Smooth muscle cell of the coronary artery (primary cell): Measurements from ENCODE around the gene GPX2. TPM values are rescaled to one million over a fixed set of nuclear protein-coding genes. Genes with fewer than 3 reads are reported as not detected.

ENCODE experiments used
- total RNA-seq: library from RNA; depleted of rRNA; stranded (reverse); fragments of >200 nt; gene quantifications from 2 replicates; pipeline ENCODE4 v1.2.3, GENCODE V29; 2014; ENCODE audit warnings: low replicate concordance

GPX2 gene
- not detected in 2 replicates for total RNA-seq

DNA sequence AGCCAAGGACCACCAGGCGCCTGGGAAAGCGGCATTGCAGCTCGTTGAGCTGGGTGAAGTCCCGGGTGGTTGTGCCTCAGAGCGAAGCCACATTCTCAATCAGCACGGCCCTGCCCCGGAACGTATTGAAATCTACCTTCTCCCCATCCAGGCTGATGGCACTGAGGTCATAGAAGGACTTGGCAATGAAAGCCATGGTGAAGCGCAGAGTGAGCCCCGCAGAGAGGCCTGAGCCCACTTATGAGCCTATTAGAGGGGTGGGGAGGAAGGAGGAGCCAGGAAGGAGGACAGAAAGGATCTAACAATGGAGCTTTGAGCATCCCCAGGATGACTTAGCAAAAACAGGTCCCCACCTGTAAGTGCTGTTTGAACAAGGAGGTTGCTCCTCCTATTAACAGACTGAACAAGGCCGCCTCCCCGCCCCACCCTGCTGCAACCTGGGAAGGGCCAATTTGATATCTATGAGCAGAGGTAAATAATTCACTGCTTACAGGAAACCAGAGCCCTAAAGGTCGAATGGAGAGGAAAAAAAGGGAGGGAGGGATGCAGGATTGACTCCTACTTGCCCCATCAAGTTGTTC, at the start of gene GPX2:
GPX2 (minus strand) TSS at position 215 of the 581 bp plus-strand sequence; CDS start at position 196, 19 bp downstream.

DNA sequence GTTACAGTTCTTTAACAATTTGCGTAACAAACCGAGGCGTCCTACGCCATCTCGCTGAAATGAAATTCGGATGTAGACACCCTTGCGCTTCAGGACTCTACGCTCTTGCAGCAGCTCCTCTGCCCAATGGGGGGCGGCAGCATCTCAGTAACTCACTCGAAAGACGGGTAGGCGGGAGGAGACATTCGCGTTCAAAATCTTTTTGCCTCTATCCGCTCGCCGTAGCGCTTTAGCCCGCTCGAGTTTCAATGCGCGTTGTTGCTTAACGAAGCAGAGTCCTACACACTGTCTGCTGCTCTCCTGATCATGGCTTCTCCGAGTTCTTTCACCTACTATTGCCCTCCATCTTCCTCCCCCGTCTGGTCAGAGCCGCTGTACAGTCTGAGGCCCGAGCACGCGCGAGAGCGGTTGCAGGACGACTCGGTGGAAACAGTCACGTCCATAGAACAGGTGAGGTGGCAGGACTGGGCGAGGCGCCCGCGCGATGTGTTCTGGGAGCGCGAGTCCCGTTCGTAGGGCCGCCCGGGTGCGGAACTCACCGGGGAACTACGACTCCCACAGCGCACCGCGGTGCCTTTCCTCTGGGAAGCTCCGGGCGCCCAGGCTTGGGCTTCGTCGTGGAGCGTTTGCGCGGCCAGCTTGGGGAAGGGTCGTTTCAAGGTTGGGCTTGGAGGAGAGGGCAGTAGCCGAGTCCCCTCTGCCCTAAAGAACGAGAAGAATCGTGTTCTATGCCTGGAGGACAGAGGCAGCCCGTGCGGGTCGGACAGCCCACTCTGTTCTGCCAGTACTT, 44.3 kb upstream of the GPX2 start, which contains the start of gene FNTB:
FNTB (plus strand) TSS at position 248 of the 790 bp plus-strand sequence; CDS start at position 307, 59 bp downstream.

DNA sequence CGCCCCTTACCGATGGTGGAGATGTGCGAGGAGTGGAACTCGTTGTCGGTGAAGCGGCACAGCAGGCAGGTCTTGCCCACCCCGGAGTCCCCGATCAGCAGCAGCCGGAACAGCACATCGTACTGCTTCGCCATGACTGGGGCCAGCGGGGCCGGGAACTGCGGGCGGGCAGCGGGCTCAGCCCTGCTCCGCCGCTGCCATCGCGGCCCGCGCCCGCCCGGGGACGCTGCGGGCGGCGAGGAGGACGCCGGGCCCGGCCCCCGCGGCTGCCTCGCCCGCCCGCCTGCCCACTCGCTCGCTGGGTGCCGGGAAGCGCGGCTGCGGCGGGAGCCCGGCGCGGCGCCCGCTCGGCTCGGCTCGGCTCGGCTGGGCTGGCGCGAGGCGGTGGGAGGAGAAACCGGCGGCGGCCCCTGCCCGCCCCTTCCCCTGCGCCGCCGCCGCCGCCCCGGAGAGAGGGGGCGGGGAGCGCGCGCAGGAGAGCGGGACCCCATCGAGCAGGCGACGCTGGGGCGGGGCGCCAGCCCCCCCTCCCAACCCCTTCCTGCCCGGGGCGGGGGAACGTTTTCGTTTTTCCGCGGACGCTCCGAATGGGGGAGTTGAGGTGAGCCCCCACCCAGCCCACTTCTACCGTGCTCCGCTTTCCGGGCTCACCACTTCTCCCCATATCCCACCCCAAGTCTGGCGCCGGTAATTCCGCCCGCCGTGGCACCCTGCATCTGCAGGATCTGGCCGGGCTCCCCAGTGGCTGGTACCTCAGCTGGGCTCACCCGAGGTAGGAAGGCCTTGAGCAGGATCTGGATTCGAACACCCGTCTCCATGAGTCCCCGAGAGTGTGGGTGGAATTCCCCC, 29.6 kb upstream of the GPX2 start, which contains the start of gene RAB15:
RAB15 (minus strand) TSS at position 394 of the 849 bp plus-strand sequence; CDS start at position 134, 260 bp downstream.

DNA sequence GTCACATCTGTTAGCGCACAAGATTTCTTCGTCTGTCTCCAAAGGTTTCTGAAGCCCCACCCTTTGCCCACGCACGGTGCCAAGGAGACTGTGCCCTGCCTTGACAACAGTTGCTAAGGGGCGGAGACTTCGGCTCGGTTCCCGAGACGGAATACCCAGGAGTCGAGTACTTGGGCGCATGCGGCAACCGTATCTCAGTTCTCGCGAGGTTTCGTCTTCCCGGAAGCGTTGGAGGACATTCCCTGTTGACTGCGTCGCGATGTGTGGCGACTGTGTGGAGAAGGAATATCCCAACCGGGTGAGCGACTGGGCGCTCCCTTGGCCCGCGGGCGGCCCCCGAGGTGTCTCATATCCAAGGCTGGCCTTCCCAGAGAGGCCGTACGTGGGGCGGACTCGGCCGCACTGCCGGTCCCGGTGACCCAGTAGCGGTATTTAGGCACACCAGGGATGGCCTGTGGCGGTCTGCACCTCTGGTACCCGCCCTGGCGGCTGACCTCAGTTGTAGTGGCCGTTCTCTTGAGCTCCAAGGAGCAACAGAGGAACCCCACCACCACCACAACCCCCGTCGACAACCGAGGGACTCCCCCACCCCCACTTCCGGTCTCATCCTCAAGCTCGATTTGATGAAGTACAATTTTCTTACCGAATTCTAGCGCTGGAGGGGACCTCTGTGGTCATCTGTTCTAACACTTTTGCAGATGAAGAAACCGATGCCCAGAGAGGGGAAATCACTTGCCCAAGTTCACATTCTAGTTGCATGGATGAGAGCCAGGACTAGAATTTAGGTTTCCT, 28.1 kb downstream of the GPX2 start, which contains the start of gene CHURC1:
CHURC1 (plus strand) TSS at position 219 of the 792 bp plus-strand sequence; CDS start at position 260, 41 bp downstream.

Other genes starting within 250 kb of the GPX2 start
- 6.2 and 6.3 TPM in 2 replicates for gene PLEKHG3, start 238.3 kb downstream of the GPX2 start, total RNA-seq
- gene SPTB, start 62.8 kb downstream of the GPX2 start, total RNA-seq = 0.15 TPM in 1 of 2 replicates, not detected in the other
- 35.0 and 37.1 TPM in 2 replicates for gene CHURC1, start 28.3 kb downstream of the GPX2 start, total RNA-seq
- 1.1 and 3.5 TPM in 2 replicates for gene RAB15, start 29.6 kb upstream of the GPX2 start, total RNA-seq
- gene FNTB, start 44.1 kb upstream of the GPX2 start, total RNA-seq = 3.7 and 10.0 TPM in 2 replicates
- 35.1 and 38.6 TPM in 2 replicates for gene MAX, start 159.8 kb upstream of the GPX2 start, total RNA-seq